Measurements from ENCODE around the gene APMAP.
"Not testable (repeated sequence)": the region's sequence is repeated elsewhere in the genome, so short reads cannot be mapped to it uniquely, and the experiment has no call there.

Gene APMAP

GRCh38 chr20:24950836-24951525, 41.6 kb downstream of the APMAP start:
- Histone ChIP-seq H3K27me3 (ENCODE audit: insufficient read depth, low read length) (no peaks in the 10 kb centered on the region), H3K27ac (ENCODE audit: low read length) (no peak overlapping the region), H3K4me1 (ENCODE audit: insufficient read depth, low read length) (no peaks in the 10 kb centered on the region; the same call in 1 of the 2 replicates), H3K4me3 (ENCODE audit: low read length) (no peak overlapping the region), H3K9ac (ENCODE audit: low read depth, low read length) (no peak overlapping the region), H3K9me3 (ENCODE audit: insufficient read depth, low read depth, low read length) (no peaks in the 10 kb centered on the region), H3K36me3 (ENCODE audit: insufficient read depth, low read depth, low read length) (no peaks in the 10 kb centered on the region)

DNA sequence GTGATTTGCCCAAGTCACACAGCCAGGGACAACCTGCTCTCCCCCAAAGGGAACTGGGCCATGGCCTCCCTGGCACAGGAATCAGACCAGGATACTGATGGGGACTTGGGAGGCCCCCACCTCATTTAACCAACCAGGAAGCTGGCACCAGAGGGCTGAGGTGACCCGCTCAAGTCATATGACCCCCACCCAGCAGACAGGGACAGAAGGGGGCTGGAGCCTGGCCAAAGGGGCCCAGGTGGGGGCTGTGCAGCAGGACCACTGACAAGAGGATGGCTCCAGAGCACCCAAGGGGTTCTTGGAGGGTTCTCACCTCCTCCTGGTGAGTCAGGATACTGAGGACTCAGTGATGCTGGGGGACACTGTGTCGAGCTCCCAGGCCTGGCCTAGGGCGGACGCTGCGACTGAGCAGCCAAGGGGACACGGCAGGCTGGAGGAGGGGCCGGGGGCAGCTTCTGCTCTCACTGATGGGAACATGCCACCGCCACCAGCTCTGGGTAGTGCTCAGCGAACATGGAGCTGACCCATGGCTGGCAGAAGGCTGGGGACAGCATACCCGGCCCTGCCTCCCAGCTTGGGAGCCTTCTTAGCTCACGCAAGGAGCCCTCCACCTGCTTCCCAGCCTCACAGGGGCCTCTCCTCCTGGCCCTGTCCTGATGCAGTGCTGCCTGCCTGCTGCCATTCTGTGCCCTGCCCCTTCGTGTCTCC, 42.3 kb downstream of the APMAP start:
- Histone ChIP-seq H3K9me3 (ENCODE audit: insufficient read depth, low read depth, low read length) (no peaks in the 10 kb centered on the region), H3K4me1 (ENCODE audit: insufficient read depth, low read length) (no peaks in the 10 kb centered on the region; the same call in 1 of the 2 replicates), H3K27me3 (ENCODE audit: insufficient read depth, low read length) (no peaks in the 10 kb centered on the region), H3K9ac (ENCODE audit: low read depth, low read length) (no peak overlapping the region), H3K27ac (ENCODE audit: low read length) (no peak overlapping the region), H3K36me3 (ENCODE audit: insufficient read depth, low read depth, low read length) (no peaks in the 10 kb centered on the region), H3K4me3 (ENCODE audit: low read length) (no peak overlapping the region)

DNA sequence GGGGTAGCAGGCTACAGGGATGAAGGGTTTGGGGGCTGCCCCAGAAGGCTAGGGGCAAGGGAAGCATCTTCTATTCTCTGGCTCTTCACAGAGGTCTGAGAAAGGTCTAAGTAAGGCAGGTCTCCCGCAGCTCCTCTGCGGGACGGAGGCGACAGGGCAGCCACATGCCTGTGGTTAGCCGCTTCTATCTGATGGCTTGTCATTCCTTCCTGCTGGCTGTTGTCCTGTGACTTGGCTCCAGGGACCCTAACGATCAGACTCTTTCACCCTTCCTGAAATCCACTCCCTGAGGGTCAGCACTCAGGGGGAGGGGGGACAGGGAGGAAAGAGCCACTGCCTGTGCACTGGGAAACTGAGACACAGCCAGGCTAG, 42.8 kb downstream of the APMAP start:
- H3K4me1 ChIP-seq (ENCODE audit: insufficient read depth, low read length), result no peaks in the 10 kb centered on the region; the same call in 1 of the 2 replicates
- no peak overlapping the region for H3K4me3 ChIP-seq (ENCODE audit: low read length)
- H3K27me3 ChIP-seq (ENCODE audit: insufficient read depth, low read length), result no peaks in the 10 kb centered on the region
- no peaks in the 10 kb centered on the region for H3K9me3 ChIP-seq (ENCODE audit: insufficient read depth, low read depth, low read length)
- H3K9ac ChIP-seq (ENCODE audit: low read depth, low read length), result no peak overlapping the region
- no peak overlapping the region for H3K27ac ChIP-seq (ENCODE audit: low read length)
- H3K36me3 ChIP-seq (ENCODE audit: insufficient read depth, low read depth, low read length), result no peaks in the 10 kb centered on the region

DNA sequence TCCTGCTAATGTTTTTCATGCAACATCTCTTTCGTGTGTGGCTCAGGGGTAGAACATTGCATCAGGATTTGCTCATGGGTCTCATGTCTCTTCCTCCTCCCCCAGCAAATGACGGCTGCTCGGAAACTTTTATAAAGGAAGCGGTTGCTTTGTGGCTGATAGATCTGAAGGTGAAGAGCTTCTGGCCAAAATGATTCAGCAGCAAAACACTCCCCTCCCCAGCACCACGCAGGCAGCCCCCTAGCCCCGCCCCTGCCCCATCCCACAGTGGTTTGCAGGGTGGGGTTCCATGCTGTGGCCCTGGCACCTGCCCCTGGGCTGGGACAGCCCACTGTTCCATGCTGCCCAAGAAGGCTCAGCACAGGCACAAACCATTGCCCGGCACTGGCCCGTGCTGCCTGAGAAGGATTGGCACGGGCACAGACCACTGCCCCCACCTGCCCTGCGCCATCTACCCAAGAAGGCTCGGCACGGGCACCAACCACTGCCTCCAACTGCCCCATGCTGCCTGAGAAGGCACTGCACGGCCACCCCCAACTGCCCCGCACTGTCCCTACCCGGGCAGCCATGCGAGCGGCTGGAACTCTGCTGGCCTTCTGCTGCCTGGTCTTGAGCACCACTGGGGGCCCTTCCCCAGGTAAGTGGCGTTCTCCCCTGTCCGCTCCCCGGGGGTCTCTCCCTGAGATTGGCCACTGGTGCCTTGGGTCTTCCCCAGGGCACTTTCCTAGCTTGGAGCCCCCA, 43.4 kb downstream of the APMAP start, which contains the start of gene CST7:
TSS of gene CST7 (plus strand) at position 331 of the 741 bp plus-strand sequence. CDS start at position 568, 237 bp downstream.
- H3K36me3 ChIP-seq (ENCODE audit: insufficient read depth, low read depth, low read length), result no peaks in the 10 kb centered on the region
- no peaks in the 10 kb centered on the region; the same call in 1 of the 2 replicates for H3K4me1 ChIP-seq (ENCODE audit: insufficient read depth, low read length)
- H3K9ac ChIP-seq (ENCODE audit: low read depth, low read length), result no peak within 1 kb of the TSS
- H3K9me3 ChIP-seq (ENCODE audit: insufficient read depth, low read depth, low read length), result no peaks in the 10 kb centered on the region
- no peak within 1 kb of the TSS for H3K4me3 ChIP-seq (ENCODE audit: low read length)
- no peaks in the 10 kb centered on the region for H3K27me3 ChIP-seq (ENCODE audit: insufficient read depth, low read length)
- H3K27ac ChIP-seq (ENCODE audit: low read length), result no peak within 1 kb of the TSS

- not testable (repeated sequence) for H3K36me3 ChIP-seq (ENCODE audit: insufficient read depth, low read depth, low read length); H3K4me3 ChIP-seq (ENCODE audit: low read length); H3K9me3 ChIP-seq (ENCODE audit: insufficient read depth, low read depth, low read length); H3K27ac ChIP-seq (ENCODE audit: low read length); H3K27me3 ChIP-seq (ENCODE audit: insufficient read depth, low read length); H3K4me1 ChIP-seq (ENCODE audit: insufficient read depth, low read length); H3K9ac ChIP-seq (ENCODE audit: low read depth, low read length)
Measured at GRCh38 chr20:24948396-24948938, 44.1 kb downstream of the APMAP start.

DNA sequence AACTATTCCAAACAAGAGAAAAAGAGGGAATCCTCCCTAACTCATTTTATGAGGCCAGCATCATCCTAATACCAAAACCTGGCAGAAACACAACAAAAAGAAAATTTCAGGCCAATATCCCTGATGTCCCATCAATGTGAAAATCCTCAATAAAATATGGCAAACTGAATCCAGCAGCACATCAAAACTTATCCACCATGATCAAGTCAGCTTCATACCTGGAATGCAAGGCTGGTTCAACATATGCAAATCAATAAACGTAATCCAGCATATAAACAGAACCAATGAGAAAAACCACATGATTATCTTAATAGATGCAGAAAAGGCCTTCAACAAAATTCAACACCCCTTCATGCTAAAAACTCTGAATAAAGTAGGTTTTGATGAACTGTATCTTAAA, 46.2 kb downstream of the APMAP start:
- H3K27me3 ChIP-seq (ENCODE audit: insufficient read depth, low read length); H3K4me1 ChIP-seq (ENCODE audit: insufficient read depth, low read length); H3K9ac ChIP-seq (ENCODE audit: low read depth, low read length); H3K27ac ChIP-seq (ENCODE audit: low read length); H3K9me3 ChIP-seq (ENCODE audit: insufficient read depth, low read depth, low read length); H3K36me3 ChIP-seq (ENCODE audit: insufficient read depth, low read depth, low read length); H3K4me3 ChIP-seq (ENCODE audit: low read length): not testable (repeated sequence)

- Histone ChIP-seq H3K27ac (ENCODE audit: low read length) (no peak overlapping the region), H3K27me3 (ENCODE audit: insufficient read depth, low read length) (no peaks in the 10 kb centered on the region), H3K4me1 (ENCODE audit: insufficient read depth, low read length) (no peaks in the 10 kb centered on the region), H3K9me3 (ENCODE audit: insufficient read depth, low read depth, low read length) (peaks cover 7% of the 10 kb centered on the region; the same call in 1 of the 2 replicates), H3K4me3 (ENCODE audit: low read length) (no peak overlapping the region), H3K9ac (ENCODE audit: low read depth, low read length) (no peak overlapping the region), H3K36me3 (ENCODE audit: insufficient read depth, low read depth, low read length) (no peaks in the 10 kb centered on the region)
Measured at GRCh38 chr20:24943731-24944130, 48.8 kb downstream of the APMAP start.

DNA sequence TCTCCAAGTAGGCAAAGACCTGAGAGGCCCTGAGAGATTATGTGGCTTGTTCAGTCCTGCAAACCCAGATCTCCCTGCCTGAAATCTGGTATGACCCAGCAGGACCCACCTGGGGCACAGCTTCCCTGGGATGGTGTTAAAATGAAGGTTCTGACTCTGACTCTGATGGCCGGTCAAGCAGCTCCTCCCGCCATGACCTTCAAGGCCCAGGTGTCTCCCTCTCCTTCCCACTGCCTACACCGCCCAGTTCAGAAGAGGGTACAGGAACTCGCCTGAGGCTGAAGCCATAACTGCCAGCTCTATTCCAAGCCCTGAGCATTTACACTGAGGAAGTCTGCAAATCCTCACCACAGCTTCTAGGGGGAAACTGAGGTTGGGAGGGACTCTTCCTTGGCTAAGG, 49.4 kb downstream of the APMAP start:
- no peaks in the 10 kb centered on the region for H3K4me1 ChIP-seq (ENCODE audit: insufficient read depth, low read length)
- no peaks in the 10 kb centered on the region for H3K36me3 ChIP-seq (ENCODE audit: insufficient read depth, low read depth, low read length)
- no peak overlapping the region for H3K4me3 ChIP-seq (ENCODE audit: low read length)
- H3K27ac ChIP-seq (ENCODE audit: low read length), result no peak overlapping the region
- peaks cover 7% of the 10 kb centered on the region; the same call in 1 of the 2 replicates for H3K9me3 ChIP-seq (ENCODE audit: insufficient read depth, low read depth, low read length)
- H3K9ac ChIP-seq (ENCODE audit: low read depth, low read length), result no peak overlapping the region
- H3K27me3 ChIP-seq (ENCODE audit: insufficient read depth, low read length), result no peaks in the 10 kb centered on the region

- H3K27ac ChIP-seq (ENCODE audit: low read length), result no peak overlapping the region
- no peaks in the 10 kb centered on the region for H3K36me3 ChIP-seq (ENCODE audit: insufficient read depth, low read depth, low read length)
- no peaks in the 10 kb centered on the region for H3K4me1 ChIP-seq (ENCODE audit: insufficient read depth, low read length)
Measured at GRCh38 chr20:24942679-24943078, 49.9 kb downstream of the APMAP start.

GRCh38 chr20:24939036-24939435, 53.5 kb downstream of the APMAP start:
- Histone ChIP-seq H3K9me3 (ENCODE audit: insufficient read depth, low read depth, low read length) (peaks cover 13% of the 10 kb centered on the region; the same call in 1 of the 2 replicates), H3K4me3 (ENCODE audit: low read length) (no peak overlapping the region), H3K36me3 (ENCODE audit: insufficient read depth, low read depth, low read length) (no peaks in the 10 kb centered on the region), H3K27me3 (ENCODE audit: insufficient read depth, low read length) (no peaks in the 10 kb centered on the region), H3K27ac (ENCODE audit: low read length) (no peak overlapping the region), H3K9ac (ENCODE audit: low read depth, low read length) (no peak overlapping the region), H3K4me1 (ENCODE audit: insufficient read depth, low read length) (no peaks in the 10 kb centered on the region)

More at GRCh38 chr20:24942679-24943078, 49.9 kb downstream of the APMAP start:
- no peaks in the 10 kb centered on the region for H3K27me3 ChIP-seq (ENCODE audit: insufficient read depth, low read length)
- H3K9me3 ChIP-seq (ENCODE audit: insufficient read depth, low read depth, low read length), result peaks cover 7% of the 10 kb centered on the region; the same call in 1 of the 2 replicates
- H3K9ac ChIP-seq (ENCODE audit: low read depth, low read length), result no peak overlapping the region
- no peak overlapping the region for H3K4me3 ChIP-seq (ENCODE audit: low read length)

GRCh38 chr20:24938498-24938897, 54.1 kb downstream of the APMAP start:
- Histone ChIP-seq H3K27me3 (ENCODE audit: insufficient read depth, low read length) (no peaks in the 10 kb centered on the region), H3K27ac (ENCODE audit: low read length) (no peak overlapping the region), H3K36me3 (ENCODE audit: insufficient read depth, low read depth, low read length) (no peaks in the 10 kb centered on the region), H3K4me3 (ENCODE audit: low read length) (no peak overlapping the region), H3K4me1 (ENCODE audit: insufficient read depth, low read length) (no peaks in the 10 kb centered on the region), H3K9me3 (ENCODE audit: insufficient read depth, low read depth, low read length) (peaks cover 13% of the 10 kb centered on the region; the same call in 1 of the 2 replicates), H3K9ac (ENCODE audit: low read depth, low read length) (no peak overlapping the region)

All from iPS-20b (cell line).